Nucleus accumbens (tissue), 56 donors: Measurements from ENCODE around the gene ASIC2.

Experiments
- DNase-seq, 56 donors: peaks; one replicate each; lab custom pipeline; 2025; lab: John Stamatoyannopoulos, UW

ASIC2 gene

DNA sequence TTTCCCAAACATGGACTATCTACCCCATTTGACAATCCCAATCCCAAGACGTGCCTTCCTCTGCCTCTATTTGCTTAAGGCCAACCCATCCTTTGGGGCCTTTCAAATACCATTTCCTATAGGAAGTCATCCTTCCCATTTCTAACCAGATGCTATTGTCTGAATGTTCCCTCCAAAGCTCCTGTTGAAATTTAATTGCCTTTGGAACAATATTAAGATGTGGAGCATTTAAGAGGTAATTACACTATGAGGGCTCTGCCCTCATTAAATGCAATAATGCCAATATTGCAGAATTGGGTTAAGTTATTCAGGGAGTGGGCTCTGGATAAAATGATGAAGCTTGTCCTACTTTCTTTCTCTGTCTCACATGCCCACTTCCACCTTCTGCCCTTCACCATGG, 125.4 kb downstream of the ASIC2 start:
- DNase-seq: no peak

DNA sequence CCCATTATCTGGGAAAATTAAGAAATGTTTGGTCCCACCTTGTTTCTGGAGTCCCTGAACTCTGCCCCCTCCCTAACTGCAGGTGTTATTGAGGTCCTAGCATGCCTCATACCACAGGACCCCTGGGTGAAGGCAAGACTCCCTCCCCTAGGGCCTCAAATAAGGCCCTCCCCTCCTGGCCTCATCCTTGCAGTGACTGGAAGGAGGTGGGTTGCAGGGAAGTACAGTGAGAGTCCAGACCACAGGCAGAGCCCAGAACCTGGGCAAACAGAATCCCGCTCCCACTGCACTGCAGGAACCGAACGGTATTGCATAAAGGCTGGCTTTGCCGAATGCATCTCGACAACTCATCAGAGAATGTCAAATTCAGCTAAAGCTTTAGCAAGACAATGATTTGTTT, 126.6 kb downstream of the ASIC2 start:
- DNase-seq: no peak

GRCh38 chr17:33164169-33164881, 128.8 kb downstream of the ASIC2 start:
- no peak for DNase-seq

DNA sequence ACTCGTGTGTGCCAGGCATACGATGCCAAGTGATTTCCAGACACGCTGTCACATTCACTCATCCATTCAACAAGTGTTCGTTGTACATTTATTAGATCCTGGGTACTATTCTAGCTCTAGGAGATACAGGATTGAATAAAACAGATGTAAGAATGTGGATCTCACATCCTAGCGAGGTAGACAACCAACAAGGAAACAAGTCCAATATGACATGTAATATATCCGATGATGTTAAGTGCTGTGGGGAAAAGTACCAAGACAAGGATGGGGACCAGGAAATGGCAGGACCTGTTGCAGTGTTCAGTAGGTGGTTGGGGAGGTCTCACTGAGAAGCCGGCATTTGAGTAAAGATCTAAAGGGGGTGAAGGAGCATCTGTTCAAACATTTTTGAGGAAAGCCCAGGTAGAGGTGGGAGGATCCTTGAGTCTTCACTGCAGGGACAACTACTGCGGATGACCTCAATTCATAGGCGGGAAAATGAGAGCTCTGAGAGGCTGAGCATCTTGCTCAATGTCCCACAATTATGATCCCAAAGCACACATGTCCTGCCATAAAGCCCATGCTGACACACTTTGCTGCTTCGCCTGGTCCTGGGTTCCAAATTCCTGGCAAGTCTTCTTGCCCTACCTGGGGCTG, 129.4 kb downstream of the ASIC2 start:
- no peak for DNase-seq

GRCh38 chr17:33154869-33155455, 138.1 kb downstream of the ASIC2 start:
- DNase-seq: no peak

DNA sequence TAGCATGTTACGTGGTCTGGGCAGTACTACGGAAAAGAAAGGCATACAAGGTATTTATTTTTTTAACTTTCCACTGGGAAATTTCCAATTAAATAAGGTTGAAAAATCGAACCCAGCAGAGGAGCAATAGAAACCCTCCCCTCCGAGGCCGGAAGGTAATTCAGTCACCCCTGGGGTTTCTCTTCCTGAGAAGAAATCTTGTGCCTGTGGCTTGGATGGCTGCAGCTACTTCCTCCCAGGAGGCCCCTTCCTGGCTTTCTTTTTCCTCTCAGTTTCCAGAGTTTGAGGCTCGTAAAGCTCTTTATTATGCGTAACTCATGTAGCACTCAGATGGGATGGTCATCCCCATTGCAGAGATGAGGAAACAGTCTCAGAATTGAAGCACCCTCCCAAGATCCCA, 140.3 kb downstream of the ASIC2 start:
- no peak for DNase-seq

DNA sequence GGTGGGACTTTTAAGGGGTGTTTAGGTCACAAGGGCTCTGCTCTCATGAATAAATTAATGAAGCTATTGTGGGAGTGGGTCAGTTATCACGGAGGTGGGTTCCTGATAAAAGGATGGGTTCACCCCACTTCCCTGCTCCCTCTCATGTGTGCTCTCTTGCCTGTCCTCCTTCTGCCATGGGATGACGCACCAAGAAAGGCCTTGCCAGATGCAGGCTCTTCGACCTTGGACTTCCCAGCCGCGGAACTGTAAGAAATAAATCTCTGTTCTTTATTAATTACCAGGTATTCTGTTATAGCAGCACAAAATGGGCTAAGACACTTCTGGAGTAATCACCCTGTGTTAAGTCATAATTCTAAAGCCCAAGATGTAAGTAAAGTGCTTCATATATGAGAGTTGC, 141.5 kb downstream of the ASIC2 start:
- no peak for DNase-seq

GRCh38 chr17:33145941-33146340, 147.2 kb downstream of the ASIC2 start:
- peak in 20 of 56 donors; percentile 3 to 63 (median 17) for DNase-seq

GRCh38 chr17:33144837-33145236, 148.3 kb downstream of the ASIC2 start:
- no peak for DNase-seq

- no peak for DNase-seq
Measured at GRCh38 chr17:33142705-33143299, 150.3 kb downstream of the ASIC2 start.

DNA sequence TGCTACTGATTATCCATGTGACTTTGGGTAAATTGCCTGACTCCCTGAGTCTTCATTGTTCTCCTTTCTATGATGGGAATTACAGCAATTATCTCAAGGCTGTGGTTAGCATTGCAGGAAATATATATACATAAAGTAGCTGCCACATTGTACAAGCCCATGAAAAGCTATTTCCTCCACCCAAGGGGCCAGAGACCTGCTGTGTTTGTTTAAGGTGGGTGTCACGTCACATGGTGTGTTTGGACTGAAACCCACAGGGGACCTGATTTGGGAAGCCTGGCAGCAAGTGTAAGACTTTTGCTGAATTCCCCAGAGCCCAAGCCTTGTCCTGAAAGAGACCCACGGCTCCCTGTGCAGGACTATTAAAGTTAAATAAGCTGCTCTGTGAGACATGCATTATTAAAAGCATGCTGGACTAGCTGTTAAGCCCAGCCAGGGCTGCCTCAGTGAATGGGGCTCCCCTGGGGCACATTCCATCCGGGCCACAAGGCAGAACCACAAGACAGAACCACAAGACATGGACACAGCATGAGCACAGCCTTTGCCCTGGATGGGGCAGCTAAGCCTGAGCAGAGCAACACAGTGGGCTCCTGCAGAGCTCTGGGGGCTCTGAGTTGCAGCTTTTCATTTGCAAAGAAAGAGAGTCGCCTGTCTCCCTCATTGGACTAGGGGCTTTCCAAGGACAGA, 152.5 kb downstream of the ASIC2 start:
- DNase-seq: no peak

- DNase-seq: no peak
Measured at GRCh38 chr17:33138627-33139026, 154.5 kb downstream of the ASIC2 start.

DNA sequence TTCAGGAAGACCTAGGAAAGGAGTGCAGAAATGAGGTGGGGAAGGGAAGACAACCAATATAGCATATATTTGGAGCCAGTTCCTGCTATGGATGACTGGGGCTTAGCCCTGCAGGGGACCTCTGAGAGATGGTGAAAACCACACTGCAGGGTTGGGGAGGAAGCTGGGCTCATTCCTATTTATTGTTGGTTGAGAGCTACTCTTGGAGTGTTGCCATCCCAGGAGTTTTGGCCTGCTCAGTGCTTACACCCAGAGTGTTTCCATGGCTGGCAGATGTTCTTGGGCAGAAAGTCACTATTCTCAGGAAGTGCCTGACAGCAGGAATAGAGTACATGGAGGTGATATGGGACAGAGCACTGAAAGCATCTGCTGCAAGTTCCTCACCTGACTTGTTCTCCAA, 155.7 kb downstream of the ASIC2 start:
- no peak for DNase-seq

DNA sequence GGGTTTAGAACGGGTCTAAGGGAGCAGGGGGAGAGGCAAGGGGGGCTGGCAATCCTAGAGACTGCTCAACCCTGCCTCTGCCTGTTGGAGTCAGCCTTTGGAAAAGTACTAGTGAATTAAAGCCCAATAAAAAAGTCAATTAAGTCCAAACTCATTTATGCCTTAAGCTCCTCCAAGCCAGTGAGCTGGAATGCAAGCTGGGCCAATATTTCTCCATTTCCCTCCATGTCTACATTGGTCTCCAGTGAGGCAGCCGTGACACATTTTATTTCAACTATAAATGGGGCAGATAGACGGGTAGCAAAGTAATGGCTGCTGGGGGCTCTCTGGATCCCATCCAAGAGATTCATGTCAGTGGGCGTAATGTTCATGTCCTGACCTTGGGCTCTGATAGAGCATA, 157.4 kb downstream of the ASIC2 start:
- DNase-seq: no peak

DNA sequence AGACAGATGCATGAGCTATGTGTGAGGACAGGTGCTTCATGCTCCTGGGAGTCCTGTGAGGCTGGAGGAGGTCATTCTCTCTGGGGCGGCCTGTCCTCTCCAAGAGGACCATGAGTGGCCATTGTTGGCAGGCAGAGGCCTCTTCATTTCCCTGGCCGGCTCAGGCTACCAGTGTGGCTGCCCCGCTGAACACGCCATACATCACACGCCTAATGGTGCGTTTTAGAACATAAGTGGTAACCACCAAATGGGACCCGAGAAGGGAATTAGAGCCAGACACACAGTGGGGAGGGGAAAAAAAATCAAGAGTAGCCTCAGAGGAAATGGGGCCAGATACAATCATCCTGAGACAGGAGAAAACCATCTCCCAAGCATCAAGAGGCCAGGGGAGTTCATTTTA, 161.5 kb downstream of the ASIC2 start:
- no peak for DNase-seq

GRCh38 chr17:33127706-33128105, 165.4 kb downstream of the ASIC2 start:
- peak in 37 of 56 donors; percentile 4 to 84 (median 52) for DNase-seq

DNA sequence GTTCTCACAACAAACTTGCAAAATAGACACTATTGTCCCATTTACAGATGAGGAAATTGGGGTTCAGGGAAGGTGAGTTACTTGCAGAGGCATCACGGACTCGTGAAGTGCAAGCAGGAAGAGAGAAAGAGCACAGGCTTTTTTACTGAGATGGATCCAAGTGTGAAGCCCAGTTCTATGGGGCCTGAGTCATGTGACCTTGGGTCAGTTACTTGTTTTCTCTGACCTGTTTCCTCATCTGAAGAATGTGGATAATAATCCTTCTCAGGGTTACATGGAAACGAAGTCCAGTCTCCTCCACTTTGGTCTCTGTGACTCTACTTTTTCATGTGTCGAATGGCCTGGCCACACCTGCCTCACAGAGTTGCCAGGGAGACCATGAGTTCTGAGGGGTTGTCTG, 167.0 kb downstream of the ASIC2 start:
- no peak for DNase-seq

DNA sequence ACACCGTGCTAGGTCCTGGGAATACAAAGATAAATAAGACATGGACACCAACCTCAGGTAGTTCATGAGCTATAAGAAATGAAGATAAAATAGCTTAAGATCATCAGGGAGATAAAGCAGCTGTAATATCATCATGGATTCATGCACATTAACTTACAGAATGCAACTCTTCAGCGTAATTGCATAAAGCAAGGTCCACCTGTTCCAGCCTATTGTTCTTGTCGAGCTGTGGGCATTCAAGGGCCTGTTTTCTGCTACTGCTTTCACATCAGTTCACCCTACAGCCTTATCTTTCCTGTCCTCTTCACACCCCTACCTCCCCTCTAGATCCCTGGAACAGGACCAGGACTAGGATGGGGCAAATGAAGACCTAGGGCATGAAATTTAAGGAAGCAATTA, 167.5 kb downstream of the ASIC2 start:
- DNase-seq: no peak

DNA sequence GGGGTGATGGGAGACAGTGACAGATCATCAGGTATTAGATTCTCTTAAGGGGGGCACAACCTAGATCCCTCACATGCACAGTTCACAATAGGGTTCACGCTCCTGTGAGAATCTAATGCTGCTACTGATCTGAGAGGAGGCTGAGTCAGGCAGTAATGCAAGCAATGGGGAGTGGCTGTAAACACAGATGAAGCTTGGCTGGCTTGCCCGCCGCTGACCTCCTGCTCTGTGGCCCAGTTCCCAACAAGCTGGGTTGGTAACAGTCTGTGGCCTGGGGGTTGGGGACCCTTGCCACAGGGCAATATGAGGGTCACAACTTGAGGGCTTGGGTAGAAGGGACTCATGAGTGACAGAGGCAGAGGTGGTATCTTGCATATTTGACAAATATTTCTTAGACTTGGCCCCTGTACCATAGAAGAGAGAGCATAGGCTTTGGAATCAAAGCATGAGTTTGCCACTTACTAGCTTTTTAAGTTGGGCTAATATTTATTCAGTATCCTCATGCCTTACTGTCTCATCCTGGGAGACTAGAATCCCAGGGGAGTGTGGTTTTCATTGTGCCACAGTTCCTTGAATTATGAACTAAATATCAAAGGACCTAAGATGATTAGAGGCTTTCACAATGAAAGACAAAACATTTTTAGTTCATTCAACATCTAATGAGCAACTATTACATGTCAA, 168.1 kb downstream of the ASIC2 start:
- no peak for DNase-seq

DNA sequence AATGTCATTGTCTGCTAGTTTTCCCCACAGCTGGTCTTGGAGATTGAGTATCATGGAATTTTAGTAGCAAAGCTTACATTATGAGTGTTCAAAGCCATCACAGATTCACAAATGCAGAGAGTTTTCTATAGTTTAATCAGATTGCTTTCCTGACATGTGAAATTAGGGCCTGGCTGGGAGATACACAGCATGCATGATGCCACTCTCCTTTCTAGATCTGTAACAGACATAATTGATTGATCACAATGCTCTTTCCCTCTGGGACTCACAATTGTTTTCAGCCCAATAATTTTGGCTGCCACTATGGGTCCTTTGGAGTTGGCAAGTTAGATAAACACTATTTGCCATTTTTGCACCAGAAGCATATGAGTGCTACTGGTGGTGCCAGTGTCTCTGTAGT, 168.9 kb downstream of the ASIC2 start:
- no peak for DNase-seq

GRCh38 chr17:33121756-33122155, 171.3 kb downstream of the ASIC2 start:
- DNase-seq: no peak
